HG03432 (cell line): Measurements from ENCODE around the gene TNS1.

ENCODE experiments used
- ATAC-seq: cut with Tn5 transposase; IDR thresholded peaks from one replicate; pipeline ENCODE4 v1.9.1; 2021; ENCODE audit warnings: mild to moderate bottlenecking, moderate library complexity; ENCODE audit not compliant: unreplicated experiment

Gene TNS1

DNA sequence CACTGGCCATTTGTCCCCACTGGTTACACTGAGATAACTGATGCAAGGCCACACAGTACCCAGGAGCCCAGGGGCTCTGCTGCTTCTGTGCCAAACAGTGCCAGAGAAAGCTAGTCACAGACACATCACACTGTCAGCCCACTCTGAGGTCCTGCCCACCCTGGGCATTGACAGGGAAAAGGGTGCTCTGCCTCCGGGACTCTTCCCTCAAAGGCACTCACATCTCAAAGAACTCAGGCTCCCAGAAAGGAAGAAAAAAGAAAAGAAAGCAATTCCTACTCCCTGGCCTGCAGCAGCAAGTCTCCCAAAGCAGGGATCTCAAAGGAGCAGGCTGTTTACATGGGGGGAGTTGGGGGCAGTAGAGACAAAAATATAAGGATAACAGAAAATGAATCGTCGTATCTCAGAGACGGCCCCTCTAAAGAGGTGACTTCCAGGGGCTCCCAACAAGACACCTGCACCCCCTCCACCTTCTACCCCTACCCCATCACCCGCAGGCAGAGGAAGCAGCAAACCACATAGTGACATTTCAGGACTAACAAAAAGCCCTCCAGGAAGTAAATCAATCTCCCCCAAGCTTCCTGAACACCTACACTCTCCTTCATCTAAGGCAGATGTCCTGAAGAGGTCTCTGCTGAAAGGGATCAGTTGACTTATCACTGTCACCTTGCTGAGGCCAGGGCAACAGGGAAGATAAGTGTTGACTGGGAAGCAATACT lies 247.6 kb downstream of the TNS1 start:
- ATAC-seq: no peak

DNA sequence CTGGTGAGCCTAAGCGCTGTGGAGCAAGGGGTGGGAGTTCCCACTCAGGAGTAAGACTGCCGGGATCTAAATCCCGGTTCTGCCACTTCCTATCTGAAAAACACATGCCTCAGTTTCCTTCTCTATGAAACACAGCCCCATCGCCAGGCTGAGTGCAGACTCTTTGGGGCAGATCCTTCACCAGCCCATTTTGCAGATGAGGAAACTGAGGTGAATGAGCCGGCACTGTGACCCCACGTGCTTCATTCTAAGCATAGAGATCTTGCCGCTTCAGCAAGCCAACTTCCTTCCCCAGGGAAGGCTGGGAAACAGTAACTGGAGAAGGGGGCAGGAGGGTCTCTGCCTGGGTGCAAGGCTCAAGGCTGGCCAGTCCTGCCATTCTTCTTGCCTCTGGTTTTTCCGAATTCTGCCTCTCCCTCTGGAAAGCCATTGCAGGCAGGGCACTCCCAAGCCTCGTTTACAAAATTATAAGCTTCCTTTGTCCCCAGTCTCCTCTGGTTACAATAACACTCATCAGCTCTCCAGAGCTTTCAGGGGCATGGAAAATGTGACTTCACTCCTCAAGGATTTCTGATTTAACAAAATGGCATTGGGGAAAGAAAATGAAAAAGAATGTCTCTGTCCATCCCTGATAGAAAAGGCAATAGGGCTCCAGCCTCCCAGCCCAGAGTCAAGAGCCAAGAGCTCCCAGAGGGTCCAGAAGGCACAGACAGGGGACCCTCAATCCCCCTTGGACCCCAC lies 249.2 kb downstream of the TNS1 start:
- no peak for ATAC-seq

DNA sequence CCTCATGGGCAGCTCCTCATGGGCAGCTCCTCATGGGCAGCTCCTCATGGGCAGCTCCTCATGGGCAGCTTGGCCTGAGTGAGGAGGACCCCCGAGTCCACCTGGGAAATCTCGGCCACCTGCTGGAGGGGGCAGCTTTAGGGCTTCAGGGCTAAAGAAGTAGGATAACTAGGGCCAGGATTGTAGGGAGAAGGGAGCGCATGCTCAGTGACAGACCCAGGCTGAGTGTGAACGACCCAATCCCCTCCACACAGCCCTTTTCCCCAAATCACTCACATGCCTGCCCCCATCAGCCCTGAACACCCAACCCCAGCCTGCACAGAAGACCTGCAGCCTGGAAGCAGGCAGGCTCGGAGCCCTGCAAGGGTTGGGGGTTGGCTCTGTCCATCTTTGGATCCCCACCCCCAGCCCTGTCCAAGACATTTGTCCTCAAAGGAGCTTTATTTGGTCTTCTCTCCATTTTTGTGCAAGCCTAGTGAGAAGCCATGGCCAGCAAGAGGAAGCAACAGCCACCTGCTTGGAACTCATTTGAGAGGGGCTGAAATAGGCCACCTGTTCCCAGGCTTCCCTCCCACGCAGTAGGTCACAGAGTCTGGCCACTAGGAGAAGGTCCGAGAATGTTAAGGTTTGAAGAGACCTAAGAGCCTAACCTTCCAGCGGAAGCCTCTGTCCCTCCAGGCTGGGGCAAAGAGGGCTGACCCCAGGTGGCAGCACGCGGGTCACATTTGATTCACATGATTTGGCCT lies 249.9 kb downstream of the TNS1 start:
- ATAC-seq: no peak

DNA sequence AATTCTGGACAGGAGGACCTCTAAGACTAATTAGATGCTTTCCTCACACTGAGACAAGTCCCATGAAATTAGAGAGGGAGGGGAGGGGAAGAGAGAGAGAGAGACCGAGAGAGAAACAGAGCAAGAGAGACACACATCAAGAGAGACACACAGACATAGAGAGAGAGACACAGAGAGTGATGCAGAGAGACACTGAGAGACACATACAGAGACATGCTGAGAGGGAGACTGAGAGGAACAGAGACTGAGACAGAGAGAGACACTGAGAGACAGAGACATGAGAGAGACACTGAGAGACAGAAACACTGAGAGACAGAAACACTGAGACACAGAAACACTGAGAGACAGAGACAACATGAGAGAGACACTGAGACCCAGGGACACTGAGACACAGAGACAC lies 250.8 kb downstream of the TNS1 start:
- ATAC-seq: no peak

DNA sequence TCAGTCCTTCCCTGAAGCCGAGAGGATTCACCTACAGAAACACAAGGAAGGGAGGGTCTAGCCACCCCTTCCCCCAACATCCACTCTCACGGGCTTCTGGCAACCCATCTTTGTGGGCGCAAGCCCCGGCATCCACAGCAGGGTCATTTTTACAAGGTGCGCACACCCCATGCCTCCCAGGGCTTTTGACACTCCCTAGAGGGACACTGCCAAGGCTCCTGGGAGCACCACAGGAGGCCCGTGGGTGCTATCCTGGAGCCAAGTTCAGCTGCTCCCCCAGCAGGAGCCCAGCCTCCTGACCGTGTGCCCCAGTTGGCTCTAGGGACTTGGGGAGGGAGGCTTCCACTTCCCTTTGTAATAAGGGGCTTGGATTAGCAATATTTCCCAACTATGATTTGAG lies 251.6 kb downstream of the TNS1 start:
- no peak for ATAC-seq
